CD4-positive, alpha-beta T cell (primary cell): ENCODE results near the gene DNASE1L3. TPM values are rescaled to one million over a fixed set of nuclear protein-coding genes. Genes with fewer than 3 reads are reported as not detected.

Experiments used
- ATAC-seq: fragments of 200-7000 bp; cut with Tn5 transposase; one replicate; pipeline ENCODE4 v1.10.0; 2022; ENCODE audit warnings: mild to moderate bottlenecking; ENCODE audit not compliant: poor library complexity
- CTCF ChIA-PET: fragments of 350-600 bp; sonication (Branson Sonifier 250); formaldehyde crosslinking; loops from one replicate; lab custom pipeline; 2021; ENCODE audit warnings: antibody characterized with exemption, inconsistent platforms; lab: Charles Lee
- POLR2A ChIA-PET: fragments of 350-600 bp; sonication (Branson Sonifier 250); formaldehyde crosslinking; loops from one replicate; lab custom pipeline; 2021; ENCODE audit warnings: antibody characterized with exemption, inconsistent platforms; lab: Charles Lee
- DNase-seq, 14 experiments: peaks; one replicate each; pipeline ENCODE4 v3.0.0-alpha.2; 2013 to 2020; ENCODE audit warnings: mixed read lengths in 2 of 14
- H3K27ac ChIP-seq, 2 donors: one replicate each; pipeline versions ENCODE4 v1.5.1 to v1.7.0; 2013; ENCODE audit warnings: low read length in 2 of 2, low read depth in 1 of 2, mild to moderate bottlenecking in 1 of 2
- H3K27me3 ChIP-seq, 2 experiments: 1 replicate in 1 of 2; 2 replicates in 1 of 2; pipeline versions ENCODE4 v1.6.1 to v1.7.0; 2013; ENCODE audit warnings: low read length in 2 of 2, control low read depth in 1 of 2, mild to moderate bottlenecking in 1 of 2, moderate library complexity in 1 of 2; ENCODE audit not compliant: insufficient read depth in 2 of 2, control insufficient read depth in 1 of 2
- H3K36me3 ChIP-seq: one replicate; pipeline ENCODE4 v1.6.1; 2013; ENCODE audit warnings: low read length, control low read depth; ENCODE audit not compliant: insufficient read depth
- H3K4me1 ChIP-seq: one replicate; pipeline ENCODE4 v1.6.1; 2013; ENCODE audit warnings: low read length, control low read depth; ENCODE audit not compliant: insufficient read depth
- H3K4me3 ChIP-seq: one replicate; pipeline ENCODE4 v1.5.1; 2013; ENCODE audit warnings: mild to moderate bottlenecking, low read length, moderate library complexity
- H3K9me3 ChIP-seq, 2 experiments: 1 replicate in 1 of 2; 2 replicates in 1 of 2; pipeline versions ENCODE4 v1.6.1 to v1.7.0; 2013; ENCODE audit warnings: low read length in 2 of 2, mild to moderate bottlenecking in 2 of 2, control low read depth in 1 of 2, moderate library complexity in 1 of 2; ENCODE audit not compliant: control insufficient read depth in 1 of 2, insufficient read depth in 1 of 2
- H3K27ac Mint-ChIP-seq: one replicate; pipeline ENCODE4 v1.8.0; 2020; ENCODE audit warnings: mixed read lengths
- H3K27me3 Mint-ChIP-seq: one replicate; pipeline ENCODE4 v1.8.0; 2021; ENCODE audit warnings: mixed read lengths
- H3K36me3 Mint-ChIP-seq: one replicate; pipeline ENCODE4 v1.8.0; 2021; ENCODE audit warnings: low read depth, mixed read lengths
- H3K4me1 Mint-ChIP-seq: one replicate; pipeline ENCODE4 v1.8.0; 2021; ENCODE audit warnings: low read depth, mixed read lengths
- H3K4me3 Mint-ChIP-seq: one replicate; pipeline ENCODE4 v1.8.0; 2020; ENCODE audit warnings: mild to moderate bottlenecking, mixed read lengths
- H3K9me3 Mint-ChIP-seq: one replicate; pipeline ENCODE4 v1.8.0; 2020; ENCODE audit warnings: mixed read lengths
- CTCF ChIP-seq: fragments of 200-600 bp; IDR thresholded peaks from one replicate; pipeline ENCODE4 v1.8.0; 2022; ENCODE audit warnings: antibody characterized with exemption, mild to moderate bottlenecking
- intact Hi-C, 2 experiments: fragments of 100-400 bp; cut with DNase I in 1 of 2; cut with micrococcal nuclease in 1 of 2; formaldehyde crosslinking; loops; one replicate each; pipeline versions ENCODE4 v1.15.1 to v1.9.0; 2023 to 2025; cut with DNase I, micrococcal nuclease
- polyA plus RNA-seq, 2 donors: library from polyadenylated mRNA; unstranded; fragments of 120-200 nt; gene quantifications; one replicate each; pipeline ENCODE4 v1.2.1, GENCODE V29; 2013
- total RNA-seq, 174 experiments: library from RNA in 2 of 174; stranded (reverse) in 2 of 174; gene quantifications; one replicate each; pipeline ENCODE4 v1.2.3 and lab custom pipeline; 2021 to 2026

The DNASE1L3 gene
- under 1 TPM; 0.53 to 0.80 TPM for total RNA-seq
- polyA plus RNA-seq (2013, experiment 1 of 2): 3.0 TPM
- 2.0 TPM for polyA plus RNA-seq (2013, experiment 2 of 2)
- total RNA-seq (lab: John Stamatoyannopoulos, UW): 0 to 8.1 (median 0.14) reads per million in 172 experiments

GRCh38 chr3:58210761-58211460 lies at the start of gene DNASE1L3:
TSS of gene DNASE1L3 (minus strand) at chr3:58210972. CDS start at chr3:58210906, 66 bp downstream.
- no peaks in the 10 kb centered on the region for H3K9me3 ChIP-seq
- Mint-ChIP-seq H3K4me1 (no peaks in the 10 kb centered on the region), H3K9me3 (no peaks in the 10 kb centered on the region), H3K27me3 (peaks cover 16% of the 10 kb centered on the region), H3K27ac (no peak within 1 kb of the TSS), H3K36me3 (no peaks in the 10 kb centered on the region), H3K4me3 (no peak within 1 kb of the TSS)
- ChIA-PET CTCF (no interaction called here), POLR2A (no interaction called here)
- H3K27me3 ChIP-seq: no peaks in the 10 kb centered on the region
- TF ChIP-seq CTCF: no peak
- no peak within 1 kb of the TSS for H3K4me3 ChIP-seq
- intact Hi-C loops: no loop called here
- ATAC-seq (no peak), DNase-seq (no peak)
- no peak within 1 kb of the TSS for H3K27ac ChIP-seq
- H3K4me1 ChIP-seq: no peaks in the 10 kb centered on the region
- H3K36me3 ChIP-seq: no peaks in the 10 kb centered on the region

- H3K4me1 ChIP-seq: no peaks in the 10 kb centered on the region
- intact Hi-C loops: no loop called here
- Mint-ChIP-seq H3K9me3 (no peaks in the 10 kb centered on the region), H3K27ac (no peak overlapping the region), H3K4me3 (no peak overlapping the region), H3K4me1 (no peaks in the 10 kb centered on the region), H3K27me3 (no peaks in the 10 kb centered on the region), H3K36me3 (peaks cover 17% of the 10 kb centered on the region)
- CTCF ChIA-PET: no interaction called here
- ATAC-seq (no peak), DNase-seq (peak in 3 of 14 experiments; percentile 9 to 37 (median 10))
- peaks cover 18% of the 10 kb centered on the region for H3K36me3 ChIP-seq
- H3K9me3 ChIP-seq: no peaks in the 10 kb centered on the region
- no peaks in the 10 kb centered on the region for H3K27me3 ChIP-seq
- TF ChIP-seq CTCF: no peak
- no peak overlapping the region for H3K4me3 ChIP-seq
- H3K27ac ChIP-seq: no peak overlapping the region
- POLR2A ChIA-PET: no interaction called here
Measured at GRCh38 chr3:58260261-58260731, 49.5 kb upstream of the DNASE1L3 start.

- H3K4me3 ChIP-seq: no peak overlapping the region
Measured at GRCh38 chr3:58258392-58259055, 47.8 kb upstream of the DNASE1L3 start.

More at GRCh38 chr3:58258392-58259055, 47.8 kb upstream of the DNASE1L3 start:
- Histone ChIP-seq H3K36me3 (peaks cover 18% of the 10 kb centered on the region), H3K27me3 (no peaks in the 10 kb centered on the region), H3K27ac (no peak overlapping the region), H3K9me3 (no peaks in the 10 kb centered on the region), H3K4me1 (no peaks in the 10 kb centered on the region)
- Mint-ChIP-seq H3K4me1 (no peaks in the 10 kb centered on the region), H3K4me3 (no peak overlapping the region), H3K27me3 (no peaks in the 10 kb centered on the region), H3K27ac (no peak overlapping the region), H3K9me3 (no peaks in the 10 kb centered on the region), H3K36me3 (peaks cover 17% of the 10 kb centered on the region)
- no peak for TF ChIP-seq CTCF
- CTCF ChIA-PET: no interaction called here
- DNase-seq (no peak), ATAC-seq (no peak)
- POLR2A ChIA-PET: no interaction called here
- intact Hi-C loops: no loop called here
